ENCODE data around the gene UBE2G1. TPM values are rescaled to one million over a fixed set of nuclear protein-coding genes. Genes with fewer than 3 reads are reported as not detected.

Gene UBE2G1
- total RNA-seq, 1 donor from 2014 or later = 43.4 TPM

- DNase-seq = no peak
Measured at GRCh38 chr17:4334332-4334731, 32.1 kb downstream of the UBE2G1 start.

GRCh38 chr17:4333041-4333440, 33.4 kb downstream of the UBE2G1 start:
- no peak for DNase-seq

GRCh38 chr17:4332296-4332970, 34.0 kb downstream of the UBE2G1 start:
- DNase-seq = no peak

- DNase-seq = no peak
Measured at GRCh38 chr17:4331614-4332013, 34.9 kb downstream of the UBE2G1 start.

GRCh38 chr17:4329838-4330237, 36.6 kb downstream of the UBE2G1 start:
- no peak for DNase-seq

GRCh38 chr17:4327606-4328005, 38.9 kb downstream of the UBE2G1 start:
- DNase-seq = no peak

GRCh38 chr17:4326608-4327007, 39.9 kb downstream of the UBE2G1 start:
- DNase-seq = no peak

- no peak for DNase-seq
Measured at GRCh38 chr17:4326112-4326511, 40.4 kb downstream of the UBE2G1 start.

- no peak for DNase-seq
Measured at GRCh38 chr17:4324463-4324862, 42.0 kb downstream of the UBE2G1 start.

- no peak for DNase-seq
Measured at GRCh38 chr17:4319221-4319620, 47.3 kb downstream of the UBE2G1 start.

- DNase-seq = no peak
Measured at GRCh38 chr17:4318596-4318995, 47.9 kb downstream of the UBE2G1 start.

GRCh38 chr17:4318186-4318585, 48.3 kb downstream of the UBE2G1 start:
- no peak for DNase-seq

GRCh38 chr17:4317610-4318009, 48.9 kb downstream of the UBE2G1 start:
- DNase-seq = no peak

GRCh38 chr17:4316648-4317047, 49.8 kb downstream of the UBE2G1 start:
- no peak for DNase-seq

GRCh38 chr17:4314618-4315017, 51.9 kb downstream of the UBE2G1 start:
- DNase-seq = no peak

GRCh38 chr17:4314179-4314578, 52.3 kb downstream of the UBE2G1 start:
- DNase-seq = no peak

GRCh38 chr17:4313221-4314114, 53.0 kb downstream of the UBE2G1 start:
- no peak for DNase-seq

GRCh38 chr17:4310354-4311060, 56.0 kb downstream of the UBE2G1 start:
- DNase-seq = no peak

- no peak for DNase-seq
Measured at GRCh38 chr17:4309897-4310296, 56.6 kb downstream of the UBE2G1 start.

GRCh38 chr17:4307179-4307930, 59.1 kb downstream of the UBE2G1 start:
- no peak for DNase-seq

GRCh38 chr17:4305224-4305623, 61.3 kb downstream of the UBE2G1 start:
- DNase-seq = no peak

GRCh38 chr17:4304417-4305027, 62.0 kb downstream of the UBE2G1 start:
- DNase-seq = no peak

All from occipital lobe (tissue), 2 donors.